Gastrocnemius medialis (tissue), 4 donors: ENCODE results near the gene DMRTA2.

Source experiments
- CTCF ChIP-seq, 5 experiments: fragments of 450-650 bp in 3 of 5; fragments of 200-600 bp in 2 of 5; sonication (generic) in 2 of 5; IDR thresholded peaks in 4 of 5; conservative IDR thresholded peaks in 1 of 5; 1 replicate in 4 of 5; 2 replicates in 1 of 5; pipeline ENCODE4 v1.5.1; 2016 to 2019; ENCODE audit warnings: antibody characterized with exemption in 5 of 5, mild to moderate bottlenecking in 3 of 5, moderate library complexity in 3 of 5
- POLR2A ChIP-seq, 2 donors: fragments of 450-650 bp; IDR thresholded peaks; one replicate each; pipeline ENCODE4 v1.6.1; 2017; ENCODE audit warnings: antibody characterized with exemption in 2 of 2, mild to moderate bottlenecking in 2 of 2, moderate library complexity in 2 of 2

- TF ChIP-seq CTCF (IDR thresholded peaks at IDR 0.05 in 4 of 5, conservative IDR thresholded peaks at IDR 0.05 in 1 of 5) = no peak
- no peak for TF ChIP-seq POLR2A (IDR thresholded peaks at IDR 0.05)
Observed at GRCh38 chr1:50450861-50451653, 27.8 kb upstream of the DMRTA2 start.
